Endothelial cell of umbilical vein (primary cell): Measurements from ENCODE around the gene MITF. TPM values are rescaled to one million over a fixed set of nuclear protein-coding genes. Genes with fewer than 3 reads are reported as not detected.

Experiments used
- BruUV-seq: library from RNA; stranded (reverse); fragments of 400-500 nt; replicated peaks from 2 replicates; lab custom pipeline; 2021; lab: Mats Ljungman, UMichigan
- CTCF ChIA-PET: fragments of 300-600, 350-600 bp; sonication (Branson Sonifier 250); formaldehyde crosslinking; loops from one replicate; lab custom pipeline; 2021; ENCODE audit warnings: antibody characterized with exemption, inconsistent platforms; lab: Charles Lee
- POLR2A ChIA-PET: fragments of 300-600, 350-600 bp; sonication (Branson Sonifier 250); formaldehyde crosslinking; loops from one replicate; lab custom pipeline; 2021; ENCODE audit warnings: antibody characterized with exemption, inconsistent platforms; lab: Charles Lee
- DNase-seq: peaks from one replicate; pipeline ENCODE4 v3.0.0-alpha.2; 2011; ENCODE audit warnings: low read depth, low spot score
- FAIRE-seq: peaks from 2 replicates; lab custom pipeline; 2011; peaks lifted over from hg19 to GRCh38; lab: Jason Lieb, UNC
- H2AFZ ChIP-seq: 2 replicates; pipeline ENCODE4 v1.6.0; 2012; ENCODE audit warnings: low read depth, low read length, control low read depth, inconsistent platforms
- H3K27ac ChIP-seq: 2 replicates; pipeline ENCODE4 v1.5.1; 2011; ENCODE audit warnings: low read depth, mild to moderate bottlenecking, control low read depth, low read length, moderate library complexity; ENCODE audit not compliant: insufficient read depth
- H3K27me3 ChIP-seq, 2 experiments: 2 replicates each; pipeline versions ENCODE4 v1.6.0 to v1.6.1; 2011; ENCODE audit warnings: low read length in 2 of 2, mixed read lengths in 1 of 2; ENCODE audit not compliant: control insufficient read depth in 2 of 2, insufficient read depth in 2 of 2
- H3K36me3 ChIP-seq, 2 experiments: 2 replicates in 1 of 2; 3 replicates in 1 of 2; pipeline ENCODE4 v1.5.1; 2011; ENCODE audit warnings: low read length in 2 of 2, mild to moderate bottlenecking in 1 of 2, moderate library complexity in 1 of 2; ENCODE audit not compliant: control insufficient read depth in 2 of 2, insufficient read depth in 2 of 2; ENCODE audit errors: extremely low read depth in 1 of 2
- H3K4me1 ChIP-seq: 3 replicates; pipeline ENCODE4 v1.5.1; 2011; ENCODE audit warnings: mild to moderate bottlenecking, low read length; ENCODE audit not compliant: control insufficient read depth, insufficient read depth; ENCODE audit errors: extremely low read depth
- H3K4me2 ChIP-seq: 2 replicates; pipeline ENCODE4 v1.6.1; 2011; ENCODE audit warnings: low read length, control low read depth, mixed read lengths; ENCODE audit not compliant: insufficient read depth
- H3K4me3 ChIP-seq, 3 experiments: fragments of 200-600 bp in 1 of 3; sonication (generic), shearing (Covaris generic) in 1 of 3; replicated peaks in 1 of 3; 2 replicates each; pipeline ENCODE4 v1.5.1; 2011 to 2016; ENCODE audit warnings: control low read depth in 3 of 3, low read length in 3 of 3, mild to moderate bottlenecking in 2 of 3, inconsistent platforms in 1 of 3, low read depth in 1 of 3, moderate library complexity in 1 of 3; ENCODE audit not compliant: insufficient read depth in 1 of 3
- H3K79me2 ChIP-seq: 2 replicates; pipeline ENCODE4 v1.6.0; 2012; ENCODE audit warnings: low read length, inconsistent platforms; ENCODE audit not compliant: control insufficient read depth, insufficient read depth
- H3K9ac ChIP-seq: replicated peaks from 2 replicates; pipeline ENCODE3; 2011; ENCODE audit warnings: low read length, control low read depth; ENCODE audit not compliant: insufficient read depth; ENCODE audit errors: extremely low read depth
- H3K9me1 ChIP-seq: replicated peaks from 3 replicates; pipeline ENCODE4 v1.6.0; 2011; ENCODE audit warnings: mild to moderate bottlenecking, low read length; ENCODE audit not compliant: control insufficient read depth, insufficient read depth; ENCODE audit errors: extremely low read depth
- H3K9me3 ChIP-seq: replicated peaks from 2 replicates; pipeline ENCODE4 v1.5.1; 2012; ENCODE audit warnings: low read length, inconsistent platforms; ENCODE audit not compliant: control insufficient read depth, insufficient read depth
- H4K20me1 ChIP-seq: replicated peaks from 2 replicates; pipeline ENCODE3; 2011; ENCODE audit warnings: mild to moderate bottlenecking, low read length; ENCODE audit not compliant: control insufficient read depth, insufficient read depth; ENCODE audit errors: extremely low read depth
- EZH2 ChIP-seq: IDR thresholded peaks from 2 replicates; pipeline ENCODE4 v1.6.1; 2012; ENCODE audit warnings: borderline replicate concordance, low read depth, mild to moderate bottlenecking, moderate library complexity, low read length, inconsistent platforms; ENCODE audit not compliant: severe bottlenecking
- FOS ChIP-seq: IDR thresholded peaks from 2 replicates; pipeline ENCODE4 v1.6.1; 2011; ENCODE audit warnings: mild to moderate bottlenecking, low read length, moderate library complexity, borderline replicate concordance; ENCODE audit not compliant: insufficient read depth
- GATA2 ChIP-seq: IDR thresholded peaks from 2 replicates; pipeline ENCODE4 v1.7.0; 2011; ENCODE audit warnings: low read depth, mild to moderate bottlenecking, moderate library complexity, mixed read lengths, low read length; ENCODE audit not compliant: insufficient read length, insufficient read depth
- JUN ChIP-seq: IDR thresholded peaks from 2 replicates; pipeline ENCODE4 v1.6.1; 2011; ENCODE audit warnings: borderline replicate concordance, low read depth; ENCODE audit not compliant: insufficient read length, insufficient read depth
- MAX ChIP-seq: IDR thresholded peaks from 2 replicates; pipeline ENCODE4 v1.6.1; 2011; ENCODE audit not compliant: insufficient read depth, insufficient read length
- MYC ChIP-seq: IDR thresholded peaks from one replicate; pipeline ENCODE4 v1.6.1; 2011; ENCODE audit warnings: mild to moderate bottlenecking, low read depth, low read length
- POLR2A ChIP-seq: IDR thresholded peaks from 2 replicates; pipeline ENCODE4 v1.6.1; 2012; ENCODE audit warnings: low read depth, mild to moderate bottlenecking, control low read depth, low read length
- POLR2AphosphoS5 ChIP-seq: IDR thresholded peaks from 2 replicates; pipeline ENCODE4 v1.6.1; 2012; ENCODE audit warnings: low read depth, mild to moderate bottlenecking, control low read depth, low read length, moderate library complexity; ENCODE audit not compliant: insufficient read depth
- dilution Hi-C: fragments of 300-500 bp; cut with MboI; formaldehyde crosslinking; loops from one replicate; pipeline ENCODE4 v1.15.0; 2019; ENCODE audit warnings: low sequenced_read_pairs; ENCODE audit not compliant: extremely low pct_ligation_motif_present
- intact Hi-C: fragments of 100-400 bp; cut with micrococcal nuclease; formaldehyde crosslinking; loops from one replicate; pipeline ENCODE4 v1.10.0; 2022
- polyA plus RNA-seq, 4 experiments: library from polyadenylated mRNA; depleted of rRNA in 3 of 4; stranded (reverse) in 3 of 4; unstranded in 1 of 4; fragments of >200 nt; gene quantifications; 2 replicates each; pipeline versions ENCODE4 v1.2.1 to v1.2.3, GENCODE V29; 2011 to 2012; ENCODE audit warnings: missing spikeins in 1 of 4
- total RNA-seq: library from RNA; stranded (reverse); gene quantifications from 2 replicates; pipeline ENCODE4 v1.2.3, GENCODE V29; 2021
- TF ChIP-seq, protein P1 (sequence below), 2 donors: IDR thresholded peaks; 1 replicate in 1 of 2; 2 replicates in 1 of 2; pipeline ENCODE4 v1.5.1; 2011; ENCODE audit warnings: low read length in 2 of 2, mild to moderate bottlenecking in 2 of 2, moderate library complexity in 2 of 2, control low read depth in 1 of 2, inconsistent platforms in 1 of 2, low read depth in 1 of 2; ENCODE audit not compliant: insufficient read depth in 1 of 2; ENCODE audit errors: extremely low read depth in 1 of 2

MITF gene
- total and polyA plus RNA-seq, 2 donors (not counting 3 experiments of a cell fraction or from before 2014, with no cell fraction given): 1.6 to 2.5 TPM

DNA sequence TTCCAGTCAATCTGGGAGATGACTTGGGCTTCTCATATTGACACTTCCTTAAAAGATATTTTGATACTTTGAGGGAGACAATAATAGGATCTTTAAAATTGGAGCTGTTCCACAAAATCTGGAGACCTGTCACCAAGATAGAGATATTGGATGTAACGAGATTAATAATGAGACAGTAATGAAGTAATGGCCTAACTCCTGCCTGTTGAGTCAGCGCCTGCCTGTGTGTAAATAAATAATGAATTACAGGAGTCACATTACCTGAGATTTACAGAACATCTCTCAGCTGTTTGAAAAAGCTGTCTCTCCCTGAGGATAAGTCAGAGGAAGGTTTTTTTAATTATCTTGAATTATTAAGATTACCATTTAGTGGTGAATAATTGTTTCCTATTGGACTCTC, 43.8 kb upstream of the MITF start:
- Histone ChIP-seq H3K9me3 (no peaks in the 10 kb centered on the region), H3K4me2 (no peak overlapping the region), H4K20me1 (no peaks in the 10 kb centered on the region), H3K27me3 (no peaks in the 10 kb centered on the region), H3K4me1 (no peaks in the 10 kb centered on the region), H3K9ac (no peak overlapping the region), H3K36me3 (no peaks in the 10 kb centered on the region), H2AFZ (no peak overlapping the region), H3K9me1 (no peaks in the 10 kb centered on the region), H3K79me2 (no peaks in the 10 kb centered on the region), H3K27ac (no peak overlapping the region), H3K4me3 (no peak overlapping the region)
- intact Hi-C loops: no loop called here
- no TSS peak for BruUV-seq
- POLR2A ChIA-PET: no interaction called here
- no peak for FAIRE-seq
- TF ChIP-seq JUN (no peak), POLR2A (no peak), FOS (no peak), MYC (no peak), GATA2 (no peak), POLR2AphosphoS5 (no peak), MAX (no peak), EZH2 (no peak)
- TF ChIP-seq, protein P1, sequence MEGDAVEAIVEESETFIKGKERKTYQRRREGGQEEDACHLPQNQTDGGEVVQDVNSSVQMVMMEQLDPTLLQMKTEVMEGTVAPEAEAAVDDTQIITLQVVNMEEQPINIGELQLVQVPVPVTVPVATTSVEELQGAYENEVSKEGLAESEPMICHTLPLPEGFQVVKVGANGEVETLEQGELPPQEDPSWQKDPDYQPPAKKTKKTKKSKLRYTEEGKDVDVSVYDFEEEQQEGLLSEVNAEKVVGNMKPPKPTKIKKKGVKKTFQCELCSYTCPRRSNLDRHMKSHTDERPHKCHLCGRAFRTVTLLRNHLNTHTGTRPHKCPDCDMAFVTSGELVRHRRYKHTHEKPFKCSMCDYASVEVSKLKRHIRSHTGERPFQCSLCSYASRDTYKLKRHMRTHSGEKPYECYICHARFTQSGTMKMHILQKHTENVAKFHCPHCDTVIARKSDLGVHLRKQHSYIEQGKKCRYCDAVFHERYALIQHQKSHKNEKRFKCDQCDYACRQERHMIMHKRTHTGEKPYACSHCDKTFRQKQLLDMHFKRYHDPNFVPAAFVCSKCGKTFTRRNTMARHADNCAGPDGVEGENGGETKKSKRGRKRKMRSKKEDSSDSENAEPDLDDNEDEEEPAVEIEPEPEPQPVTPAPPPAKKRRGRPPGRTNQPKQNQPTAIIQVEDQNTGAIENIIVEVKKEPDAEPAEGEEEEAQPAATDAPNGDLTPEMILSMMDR (IDR thresholded peaks at IDR 0.05; ENCODE audit: extremely low read depth in 1 of 2, insufficient read depth in 1 of 2, low read depth in 1 of 2, low read length in 2 of 2): no peak
- no peak for DNase-seq
- CTCF ChIA-PET: interaction anchor here (0.6 to 9.9 kb wide), 3 partner anchors 97 to 253 kb away, joined by 3 to 174 read pairs (median 134); no protein-coding TSS in a partner anchor
- dilution Hi-C loops: no loop called here
